ENCODE data around the gene ADGRL1.

Gene ADGRL1

GRCh38 chr19:14162871-14163297 lies 43.1 kb downstream of the ADGRL1 start:
- Mint-ChIP-seq H3K9me3 (no peaks in the 10 kb centered on the region), H3K4me1 (peaks cover 21% of the 10 kb centered on the region), H3K4me3 (no peak overlapping the region), H3K27ac (ENCODE audit: low read depth) (no peak overlapping the region), H3K27me3 (no peaks in the 10 kb centered on the region), H3K36me3 (ENCODE audit: insufficient read depth) (peaks cover 11% of the 10 kb centered on the region)
- no peak for DNase-seq (ENCODE audit: low spot score in 2 of 2)
- no peak for ATAC-seq (replicated peaks; ENCODE audit: extremely low read depth, poor library complexity, severe bottlenecking)

GRCh38 chr19:14161305-14161704 lies 44.7 kb downstream of the ADGRL1 start:
- H3K4me3 Mint-ChIP-seq: no peak overlapping the region
- no peaks in the 10 kb centered on the region for H3K9me3 Mint-ChIP-seq
- H3K4me1 Mint-ChIP-seq: peaks cover 7% of the 10 kb centered on the region
- H3K27ac Mint-ChIP-seq (ENCODE audit: low read depth): no peak overlapping the region
- peaks cover 7% of the 10 kb centered on the region for H3K36me3 Mint-ChIP-seq (ENCODE audit: insufficient read depth)
- no peak for ATAC-seq (replicated peaks; ENCODE audit: extremely low read depth, poor library complexity, severe bottlenecking)
- no peaks in the 10 kb centered on the region for H3K27me3 Mint-ChIP-seq
- DNase-seq (ENCODE audit: low spot score in 2 of 2): no peak

GRCh38 chr19:14160017-14160703 lies 45.8 kb downstream of the ADGRL1 start:
- no peak overlapping the region for H3K4me3 Mint-ChIP-seq
- ATAC-seq (replicated peaks; ENCODE audit: extremely low read depth, poor library complexity, severe bottlenecking) (no peak), DNase-seq (ENCODE audit: low spot score in 2 of 2) (no peak)
- no peaks in the 10 kb centered on the region for H3K4me1 Mint-ChIP-seq
- H3K9me3 Mint-ChIP-seq: no peaks in the 10 kb centered on the region
- peak overlapping the region; percentile 29 for H3K27ac Mint-ChIP-seq (ENCODE audit: low read depth)
- no peaks in the 10 kb centered on the region for H3K27me3 Mint-ChIP-seq
- H3K36me3 Mint-ChIP-seq (ENCODE audit: insufficient read depth): peaks cover 4% of the 10 kb centered on the region

GRCh38 chr19:14159059-14159458 lies 46.9 kb downstream of the ADGRL1 start:
- no peaks in the 10 kb centered on the region for H3K9me3 Mint-ChIP-seq
- peaks cover 4% of the 10 kb centered on the region for H3K36me3 Mint-ChIP-seq (ENCODE audit: insufficient read depth)
- no peak for ATAC-seq (replicated peaks; ENCODE audit: extremely low read depth, poor library complexity, severe bottlenecking)
- no peak for DNase-seq (ENCODE audit: low spot score in 2 of 2)
- H3K4me1 Mint-ChIP-seq: no peaks in the 10 kb centered on the region
- H3K4me3 Mint-ChIP-seq: no peak overlapping the region
- no peak overlapping the region for H3K27ac Mint-ChIP-seq (ENCODE audit: low read depth)
- H3K27me3 Mint-ChIP-seq: no peaks in the 10 kb centered on the region

- no peaks in the 10 kb centered on the region for H3K4me1 Mint-ChIP-seq
- H3K36me3 Mint-ChIP-seq (ENCODE audit: insufficient read depth): peaks cover 4% of the 10 kb centered on the region
- ATAC-seq (replicated peaks; ENCODE audit: extremely low read depth, poor library complexity, severe bottlenecking): no peak
- no peak overlapping the region for H3K27ac Mint-ChIP-seq (ENCODE audit: low read depth)
- no peak overlapping the region for H3K4me3 Mint-ChIP-seq
- no peak for DNase-seq (ENCODE audit: low spot score in 2 of 2)
- H3K27me3 Mint-ChIP-seq: no peaks in the 10 kb centered on the region
- no peaks in the 10 kb centered on the region for H3K9me3 Mint-ChIP-seq
Observed at GRCh38 chr19:14158276-14159023, 47.5 kb downstream of the ADGRL1 start.

GRCh38 chr19:14156971-14157717 lies 48.8 kb downstream of the ADGRL1 start:
- Mint-ChIP-seq H3K9me3 (no peaks in the 10 kb centered on the region), H3K4me3 (no peak overlapping the region), H3K36me3 (ENCODE audit: insufficient read depth) (no peaks in the 10 kb centered on the region), H3K27ac (ENCODE audit: low read depth) (no peak overlapping the region), H3K27me3 (no peaks in the 10 kb centered on the region), H3K4me1 (no peaks in the 10 kb centered on the region)
- DNase-seq (ENCODE audit: low spot score in 2 of 2) (no peak), ATAC-seq (replicated peaks; ENCODE audit: extremely low read depth, poor library complexity, severe bottlenecking) (no peak)

GRCh38 chr19:14156122-14156521 lies 49.8 kb downstream of the ADGRL1 start:
- no peak for ATAC-seq (replicated peaks; ENCODE audit: extremely low read depth, poor library complexity, severe bottlenecking)
- Mint-ChIP-seq H3K9me3 (no peaks in the 10 kb centered on the region), H3K36me3 (ENCODE audit: insufficient read depth) (no peaks in the 10 kb centered on the region), H3K4me3 (no peak overlapping the region), H3K27ac (ENCODE audit: low read depth) (no peak overlapping the region), H3K4me1 (no peaks in the 10 kb centered on the region), H3K27me3 (no peaks in the 10 kb centered on the region)
- DNase-seq (ENCODE audit: low spot score in 2 of 2): no peak

- Mint-ChIP-seq H3K27me3 (no peaks in the 10 kb centered on the region), H3K36me3 (ENCODE audit: insufficient read depth) (peaks cover under 1% of the 10 kb centered on the region), H3K4me1 (no peaks in the 10 kb centered on the region), H3K9me3 (no peaks in the 10 kb centered on the region), H3K27ac (ENCODE audit: low read depth) (no peak overlapping the region), H3K4me3 (no peak overlapping the region)
- DNase-seq (ENCODE audit: low spot score in 2 of 2) (no peak), ATAC-seq (replicated peaks; ENCODE audit: extremely low read depth, poor library complexity, severe bottlenecking) (no peak)
Observed at GRCh38 chr19:14155371-14155770, 50.6 kb downstream of the ADGRL1 start.

GRCh38 chr19:14152713-14153112 lies 53.3 kb downstream of the ADGRL1 start:
- Mint-ChIP-seq H3K36me3 (ENCODE audit: insufficient read depth) (peaks cover 5% of the 10 kb centered on the region), H3K4me1 (peaks cover 22% of the 10 kb centered on the region), H3K27me3 (no peaks in the 10 kb centered on the region), H3K27ac (ENCODE audit: low read depth) (no peak overlapping the region), H3K4me3 (no peak overlapping the region), H3K9me3 (no peaks in the 10 kb centered on the region)
- ATAC-seq (replicated peaks; ENCODE audit: extremely low read depth, poor library complexity, severe bottlenecking): no peak
- DNase-seq (ENCODE audit: low spot score in 2 of 2): no peak

- peak overlapping the region; percentile 20 for H3K4me3 Mint-ChIP-seq
- H3K36me3 Mint-ChIP-seq (ENCODE audit: insufficient read depth): peaks cover 5% of the 10 kb centered on the region
- peaks cover 22% of the 10 kb centered on the region for H3K4me1 Mint-ChIP-seq
Observed at GRCh38 chr19:14150770-14151661, 55.0 kb downstream of the ADGRL1 start.

GRCh38 chr19:14150041-14150769 lies 55.8 kb downstream of the ADGRL1 start:
- H3K4me3 Mint-ChIP-seq: peak overlapping the region; percentile 78
- H3K36me3 Mint-ChIP-seq (ENCODE audit: insufficient read depth): peaks cover 5% of the 10 kb centered on the region
- no peaks in the 10 kb centered on the region for H3K9me3 Mint-ChIP-seq
- DNase-seq (ENCODE audit: low spot score in 2 of 2): no peak
- H3K4me1 Mint-ChIP-seq: peaks cover 29% of the 10 kb centered on the region
- peak overlapping the region; percentile 93 for H3K27ac Mint-ChIP-seq (ENCODE audit: low read depth)
- ATAC-seq (replicated peaks; ENCODE audit: extremely low read depth, poor library complexity, severe bottlenecking): no peak
- H3K27me3 Mint-ChIP-seq: no peaks in the 10 kb centered on the region

More at GRCh38 chr19:14150770-14151661, 55.0 kb downstream of the ADGRL1 start:
- DNase-seq (ENCODE audit: low spot score in 2 of 2) (no peak), ATAC-seq (replicated peaks; ENCODE audit: extremely low read depth, poor library complexity, severe bottlenecking) (no peak)
- no peak overlapping the region for H3K27ac Mint-ChIP-seq (ENCODE audit: low read depth)
- H3K9me3 Mint-ChIP-seq: no peaks in the 10 kb centered on the region
- H3K27me3 Mint-ChIP-seq: no peaks in the 10 kb centered on the region
